GM10266 (cell line): ENCODE results near the gene ATAD2B.

Experiments used
- DNase-seq: peaks from one replicate; pipeline ENCODE4 v3.0.0; 2012; ENCODE audit errors: extremely low spot score
- TF ChIP-seq, protein P1 (sequence below): IDR thresholded peaks from 2 replicates; pipeline ENCODE4 v1.5.1; 2012; ENCODE audit warnings: mild to moderate bottlenecking, low read depth; ENCODE audit not compliant: control insufficient read depth, insufficient read depth; ENCODE audit errors: missing control alignments

The ATAD2B gene

DNA sequence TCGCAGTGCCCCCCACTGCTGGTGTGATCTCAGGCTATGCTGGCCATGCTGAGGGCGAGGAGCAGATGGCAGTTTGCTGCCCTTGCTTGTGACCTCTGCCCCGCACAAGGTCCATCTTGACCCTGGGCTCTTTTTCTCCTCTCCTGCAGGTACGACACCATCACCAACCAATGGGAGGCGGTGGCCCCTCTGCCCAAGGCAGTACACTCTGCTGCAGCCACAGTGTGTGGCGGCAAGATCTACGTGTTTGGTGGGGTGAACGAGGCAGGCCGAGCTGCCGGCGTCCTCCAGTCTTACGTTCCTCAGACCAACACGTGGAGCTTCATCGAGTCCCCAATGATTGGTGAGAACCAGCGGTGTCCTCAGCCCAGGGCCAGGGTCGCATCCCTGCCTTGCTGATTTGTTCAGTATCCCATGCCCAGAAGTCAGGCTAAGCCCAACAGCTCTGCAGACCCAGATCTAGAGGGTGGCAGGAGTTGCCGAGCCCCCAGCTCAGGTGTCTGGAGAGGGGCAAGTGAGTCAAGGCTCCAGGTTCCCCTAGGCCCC, 223.8 kb downstream of the ATAD2B start:
- TF ChIP-seq, protein P1, sequence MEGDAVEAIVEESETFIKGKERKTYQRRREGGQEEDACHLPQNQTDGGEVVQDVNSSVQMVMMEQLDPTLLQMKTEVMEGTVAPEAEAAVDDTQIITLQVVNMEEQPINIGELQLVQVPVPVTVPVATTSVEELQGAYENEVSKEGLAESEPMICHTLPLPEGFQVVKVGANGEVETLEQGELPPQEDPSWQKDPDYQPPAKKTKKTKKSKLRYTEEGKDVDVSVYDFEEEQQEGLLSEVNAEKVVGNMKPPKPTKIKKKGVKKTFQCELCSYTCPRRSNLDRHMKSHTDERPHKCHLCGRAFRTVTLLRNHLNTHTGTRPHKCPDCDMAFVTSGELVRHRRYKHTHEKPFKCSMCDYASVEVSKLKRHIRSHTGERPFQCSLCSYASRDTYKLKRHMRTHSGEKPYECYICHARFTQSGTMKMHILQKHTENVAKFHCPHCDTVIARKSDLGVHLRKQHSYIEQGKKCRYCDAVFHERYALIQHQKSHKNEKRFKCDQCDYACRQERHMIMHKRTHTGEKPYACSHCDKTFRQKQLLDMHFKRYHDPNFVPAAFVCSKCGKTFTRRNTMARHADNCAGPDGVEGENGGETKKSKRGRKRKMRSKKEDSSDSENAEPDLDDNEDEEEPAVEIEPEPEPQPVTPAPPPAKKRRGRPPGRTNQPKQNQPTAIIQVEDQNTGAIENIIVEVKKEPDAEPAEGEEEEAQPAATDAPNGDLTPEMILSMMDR = no peak
- DNase-seq = no peak

GRCh38 chr2:23700627-23701026, 226.3 kb downstream of the ATAD2B start:
- TF ChIP-seq, protein P1 = no peak
- DNase-seq = no peak

GRCh38 chr2:23699580-23699925, 227.4 kb downstream of the ATAD2B start:
- DNase-seq = no peak
- TF ChIP-seq, protein P1 = no peak

DNA sequence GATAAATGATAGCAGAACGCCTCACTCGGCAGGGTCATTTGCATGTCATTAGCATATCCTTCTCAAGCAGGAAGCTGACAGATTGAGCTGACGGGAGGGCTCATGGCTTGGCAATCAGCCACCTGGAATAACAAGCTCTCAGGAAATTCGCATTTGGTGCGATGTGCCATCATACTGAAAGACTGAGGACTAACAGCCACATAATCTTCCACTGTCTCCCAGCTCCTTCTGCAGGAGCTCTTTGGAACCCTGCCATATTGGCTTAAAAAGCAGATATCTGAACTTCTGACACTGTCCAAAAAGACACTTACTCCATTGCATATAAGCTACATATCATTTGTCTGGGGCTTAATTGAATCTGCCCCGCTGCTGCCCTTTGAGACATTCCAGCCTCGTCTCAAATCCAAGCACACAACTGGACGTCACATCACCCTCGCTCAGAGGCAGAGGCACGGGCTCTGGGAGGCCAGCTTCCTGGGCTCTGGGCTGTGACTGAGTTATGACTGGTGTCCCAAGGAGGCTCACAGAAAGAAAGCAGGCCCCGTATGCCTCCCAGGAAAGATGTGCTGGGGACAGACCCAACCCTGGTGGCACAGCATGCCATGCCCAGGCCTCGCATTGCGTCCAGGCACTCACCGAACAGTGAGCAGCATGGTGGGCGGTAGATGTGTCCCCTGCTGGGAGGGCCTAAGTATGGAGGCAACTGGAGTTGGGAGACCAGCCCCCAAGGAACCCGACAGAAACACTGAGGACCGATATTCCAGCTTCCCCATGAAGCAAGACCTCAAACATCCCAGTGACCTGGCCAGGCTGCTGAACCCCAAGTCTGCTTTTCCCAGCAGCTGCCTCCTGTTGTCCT, 228.0 kb downstream of the ATAD2B start:
- no peak for DNase-seq
- TF ChIP-seq, protein P1 = no peak
